Ishikawa (cell line): ENCODE measurements around the gene UGDH.

ENCODE experiments used
- CEBPB ChIP-seq: IDR thresholded peaks from 2 replicates; pipeline ENCODE4 v1.6.1; 2012
- CREB1 ChIP-seq: IDR thresholded peaks from 2 replicates; pipeline ENCODE4 v1.6.1; 2012; ENCODE audit warnings: low read depth
- EGR1 ChIP-seq: IDR thresholded peaks from 2 replicates; pipeline ENCODE4 v1.6.1; 2012
- EP300 ChIP-seq: IDR thresholded peaks from 2 replicates; pipeline ENCODE4 v1.6.1; 2012; ENCODE audit warnings: borderline replicate concordance
- RAD21 ChIP-seq: IDR thresholded peaks from 2 replicates; pipeline ENCODE4 v1.6.1; 2012; ENCODE audit warnings: low read depth
- TAF1 ChIP-seq: IDR thresholded peaks from 2 replicates; pipeline ENCODE4 v1.6.1; 2012; ENCODE audit warnings: low read depth, mild to moderate bottlenecking
- YY1 ChIP-seq: IDR thresholded peaks from 2 replicates; pipeline ENCODE4 v1.6.1; 2012; ENCODE audit warnings: low read depth
- TF ChIP-seq, protein P1 (sequence below): IDR thresholded peaks from 2 replicates; pipeline ENCODE4 v1.6.1; 2012
- TF ChIP-seq, protein P2 (sequence below): IDR thresholded peaks from 2 replicates; pipeline ENCODE4 v1.6.1; 2012; ENCODE audit warnings: low read depth, mild to moderate bottlenecking

DNA sequence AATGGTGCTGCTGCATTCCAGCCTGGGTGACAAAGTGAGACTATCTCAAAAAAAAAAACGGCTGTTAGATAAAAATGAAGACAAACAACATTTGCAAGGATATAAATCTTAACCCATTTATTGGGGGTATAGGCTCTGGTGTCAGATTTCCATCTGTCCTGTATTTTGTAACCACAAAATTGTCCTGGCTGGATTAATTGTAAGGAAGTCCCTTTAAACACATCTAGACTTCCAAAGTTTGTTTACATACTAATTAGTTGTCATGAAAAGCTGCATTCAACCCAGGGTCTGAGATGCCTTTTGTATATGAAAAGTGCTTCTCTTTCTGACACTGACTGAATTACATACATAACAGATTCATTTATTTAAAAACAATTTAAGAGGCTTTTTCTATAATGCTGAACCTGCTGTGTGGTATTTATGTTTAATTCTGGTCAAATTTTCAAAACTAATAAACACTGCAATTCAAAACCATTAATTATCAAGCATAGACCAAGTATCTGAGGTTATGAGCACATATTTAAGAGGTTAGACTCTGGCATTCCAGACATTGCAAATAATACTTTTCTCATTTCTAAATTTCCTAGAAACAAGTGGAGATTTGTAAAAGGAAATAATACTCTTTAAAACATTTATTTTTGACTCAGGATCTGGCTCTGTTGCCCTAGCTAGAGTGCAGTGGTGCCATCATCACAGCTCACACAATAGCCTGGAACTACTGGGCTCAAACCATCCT lies 17.5 kb upstream of the UGDH start:
- no peak for TF ChIP-seq YY1
- TF ChIP-seq TAF1, result no peak
- TF ChIP-seq CEBPB, result no peak
- no peak for TF ChIP-seq RAD21
- TF ChIP-seq, protein P1, sequence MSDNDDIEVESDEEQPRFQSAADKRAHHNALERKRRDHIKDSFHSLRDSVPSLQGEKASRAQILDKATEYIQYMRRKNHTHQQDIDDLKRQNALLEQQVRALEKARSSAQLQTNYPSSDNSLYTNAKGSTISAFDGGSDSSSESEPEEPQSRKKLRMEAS, result no peak
- no peak for TF ChIP-seq EGR1
- TF ChIP-seq, protein P2, sequence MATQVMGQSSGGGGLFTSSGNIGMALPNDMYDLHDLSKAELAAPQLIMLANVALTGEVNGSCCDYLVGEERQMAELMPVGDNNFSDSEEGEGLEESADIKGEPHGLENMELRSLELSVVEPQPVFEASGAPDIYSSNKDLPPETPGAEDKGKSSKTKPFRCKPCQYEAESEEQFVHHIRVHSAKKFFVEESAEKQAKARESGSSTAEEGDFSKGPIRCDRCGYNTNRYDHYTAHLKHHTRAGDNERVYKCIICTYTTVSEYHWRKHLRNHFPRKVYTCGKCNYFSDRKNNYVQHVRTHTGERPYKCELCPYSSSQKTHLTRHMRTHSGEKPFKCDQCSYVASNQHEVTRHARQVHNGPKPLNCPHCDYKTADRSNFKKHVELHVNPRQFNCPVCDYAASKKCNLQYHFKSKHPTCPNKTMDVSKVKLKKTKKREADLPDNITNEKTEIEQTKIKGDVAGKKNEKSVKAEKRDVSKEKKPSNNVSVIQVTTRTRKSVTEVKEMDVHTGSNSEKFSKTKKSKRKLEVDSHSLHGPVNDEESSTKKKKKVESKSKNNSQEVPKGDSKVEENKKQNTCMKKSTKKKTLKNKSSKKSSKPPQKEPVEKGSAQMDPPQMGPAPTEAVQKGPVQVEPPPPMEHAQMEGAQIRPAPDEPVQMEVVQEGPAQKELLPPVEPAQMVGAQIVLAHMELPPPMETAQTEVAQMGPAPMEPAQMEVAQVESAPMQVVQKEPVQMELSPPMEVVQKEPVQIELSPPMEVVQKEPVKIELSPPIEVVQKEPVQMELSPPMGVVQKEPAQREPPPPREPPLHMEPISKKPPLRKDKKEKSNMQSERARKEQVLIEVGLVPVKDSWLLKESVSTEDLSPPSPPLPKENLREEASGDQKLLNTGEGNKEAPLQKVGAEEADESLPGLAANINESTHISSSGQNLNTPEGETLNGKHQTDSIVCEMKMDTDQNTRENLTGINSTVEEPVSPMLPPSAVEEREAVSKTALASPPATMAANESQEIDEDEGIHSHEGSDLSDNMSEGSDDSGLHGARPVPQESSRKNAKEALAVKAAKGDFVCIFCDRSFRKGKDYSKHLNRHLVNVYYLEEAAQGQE, result no peak
- TF ChIP-seq EP300, result no peak
- no peak for TF ChIP-seq CREB1
